ENCODE data around the gene IGSF21.

DNA sequence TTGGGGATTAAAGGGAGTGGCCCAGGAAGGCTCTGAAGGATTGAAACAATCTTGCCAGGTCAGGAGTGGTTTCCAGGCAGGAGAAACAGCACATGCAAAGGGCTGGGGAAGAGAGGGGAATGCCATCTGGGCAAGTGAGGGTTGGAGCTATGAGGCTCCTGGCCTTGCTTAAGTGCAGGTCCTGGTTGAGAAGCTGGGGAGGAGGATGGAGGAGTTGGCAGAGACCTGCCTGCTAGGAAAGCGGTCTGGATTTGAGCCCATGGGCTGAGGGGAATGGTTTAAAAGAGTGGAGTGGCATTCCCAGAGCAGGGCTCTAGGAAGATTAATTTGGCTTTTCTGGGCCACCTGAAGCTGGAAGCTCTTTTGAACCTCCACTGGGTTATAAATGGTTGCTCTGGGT is 9.2 kb downstream of the IGSF21 start:
- TF ChIP-seq CHD1 (IDR thresholded peaks at IDR 0.05; ENCODE audit: low read depth, low read length) (no peak), EZH2 (IDR thresholded peaks at IDR 0.05; ENCODE audit: low read depth, low read length, severe bottlenecking) (no peak), EP300 (IDR thresholded peaks at IDR 0.05; ENCODE audit: borderline replicate concordance in 1 of 2, low read depth in 2 of 2, low read length in 2 of 2) (no peak), KDM5A (IDR thresholded peaks at IDR 0.05; ENCODE audit: low read length) (no peak), BRCA1 (IDR thresholded peaks at IDR 0.05; ENCODE audit: low read depth, low read length) (no peak), SIRT6 (IDR thresholded peaks at IDR 0.05; ENCODE audit: low read length) (no peak), CBX8 (IDR thresholded peaks at IDR 0.05; ENCODE audit: borderline replicate concordance, low read depth, low read length) (no peak), SRF (IDR thresholded peaks at IDR 0.05; ENCODE audit: low read depth, low read length) (no peak), RNF2 (IDR thresholded peaks at IDR 0.05; ENCODE audit: borderline replicate concordance, low read depth, low read length, missing control alignments, poor library complexity, severe bottlenecking) (no peak), POLR2A (IDR thresholded peaks at IDR 0.05; ENCODE audit: control extremely low read depth in 1 of 2, low read depth in 2 of 2, low read length in 2 of 2) (no peak), TEAD4 (IDR thresholded peaks at IDR 0.05; ENCODE audit: low read depth, low read length) (no peak)
- TF ChIP-seq, protein P1, sequence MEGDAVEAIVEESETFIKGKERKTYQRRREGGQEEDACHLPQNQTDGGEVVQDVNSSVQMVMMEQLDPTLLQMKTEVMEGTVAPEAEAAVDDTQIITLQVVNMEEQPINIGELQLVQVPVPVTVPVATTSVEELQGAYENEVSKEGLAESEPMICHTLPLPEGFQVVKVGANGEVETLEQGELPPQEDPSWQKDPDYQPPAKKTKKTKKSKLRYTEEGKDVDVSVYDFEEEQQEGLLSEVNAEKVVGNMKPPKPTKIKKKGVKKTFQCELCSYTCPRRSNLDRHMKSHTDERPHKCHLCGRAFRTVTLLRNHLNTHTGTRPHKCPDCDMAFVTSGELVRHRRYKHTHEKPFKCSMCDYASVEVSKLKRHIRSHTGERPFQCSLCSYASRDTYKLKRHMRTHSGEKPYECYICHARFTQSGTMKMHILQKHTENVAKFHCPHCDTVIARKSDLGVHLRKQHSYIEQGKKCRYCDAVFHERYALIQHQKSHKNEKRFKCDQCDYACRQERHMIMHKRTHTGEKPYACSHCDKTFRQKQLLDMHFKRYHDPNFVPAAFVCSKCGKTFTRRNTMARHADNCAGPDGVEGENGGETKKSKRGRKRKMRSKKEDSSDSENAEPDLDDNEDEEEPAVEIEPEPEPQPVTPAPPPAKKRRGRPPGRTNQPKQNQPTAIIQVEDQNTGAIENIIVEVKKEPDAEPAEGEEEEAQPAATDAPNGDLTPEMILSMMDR (IDR thresholded peaks at IDR 0.05; ENCODE audit: control extremely low read depth in 1 of 3, insufficient read depth in 1 of 3, low read depth in 1 of 3, low read length in 3 of 3): no peak
- TF ChIP-seq, protein P2, sequence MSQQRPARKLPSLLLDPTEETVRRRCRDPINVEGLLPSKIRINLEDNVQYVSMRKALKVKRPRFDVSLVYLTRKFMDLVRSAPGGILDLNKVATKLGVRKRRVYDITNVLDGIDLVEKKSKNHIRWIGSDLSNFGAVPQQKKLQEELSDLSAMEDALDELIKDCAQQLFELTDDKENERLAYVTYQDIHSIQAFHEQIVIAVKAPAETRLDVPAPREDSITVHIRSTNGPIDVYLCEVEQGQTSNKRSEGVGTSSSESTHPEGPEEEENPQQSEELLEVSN (IDR thresholded peaks at IDR 0.05): no peak
- TF ChIP-seq, protein P3, sequence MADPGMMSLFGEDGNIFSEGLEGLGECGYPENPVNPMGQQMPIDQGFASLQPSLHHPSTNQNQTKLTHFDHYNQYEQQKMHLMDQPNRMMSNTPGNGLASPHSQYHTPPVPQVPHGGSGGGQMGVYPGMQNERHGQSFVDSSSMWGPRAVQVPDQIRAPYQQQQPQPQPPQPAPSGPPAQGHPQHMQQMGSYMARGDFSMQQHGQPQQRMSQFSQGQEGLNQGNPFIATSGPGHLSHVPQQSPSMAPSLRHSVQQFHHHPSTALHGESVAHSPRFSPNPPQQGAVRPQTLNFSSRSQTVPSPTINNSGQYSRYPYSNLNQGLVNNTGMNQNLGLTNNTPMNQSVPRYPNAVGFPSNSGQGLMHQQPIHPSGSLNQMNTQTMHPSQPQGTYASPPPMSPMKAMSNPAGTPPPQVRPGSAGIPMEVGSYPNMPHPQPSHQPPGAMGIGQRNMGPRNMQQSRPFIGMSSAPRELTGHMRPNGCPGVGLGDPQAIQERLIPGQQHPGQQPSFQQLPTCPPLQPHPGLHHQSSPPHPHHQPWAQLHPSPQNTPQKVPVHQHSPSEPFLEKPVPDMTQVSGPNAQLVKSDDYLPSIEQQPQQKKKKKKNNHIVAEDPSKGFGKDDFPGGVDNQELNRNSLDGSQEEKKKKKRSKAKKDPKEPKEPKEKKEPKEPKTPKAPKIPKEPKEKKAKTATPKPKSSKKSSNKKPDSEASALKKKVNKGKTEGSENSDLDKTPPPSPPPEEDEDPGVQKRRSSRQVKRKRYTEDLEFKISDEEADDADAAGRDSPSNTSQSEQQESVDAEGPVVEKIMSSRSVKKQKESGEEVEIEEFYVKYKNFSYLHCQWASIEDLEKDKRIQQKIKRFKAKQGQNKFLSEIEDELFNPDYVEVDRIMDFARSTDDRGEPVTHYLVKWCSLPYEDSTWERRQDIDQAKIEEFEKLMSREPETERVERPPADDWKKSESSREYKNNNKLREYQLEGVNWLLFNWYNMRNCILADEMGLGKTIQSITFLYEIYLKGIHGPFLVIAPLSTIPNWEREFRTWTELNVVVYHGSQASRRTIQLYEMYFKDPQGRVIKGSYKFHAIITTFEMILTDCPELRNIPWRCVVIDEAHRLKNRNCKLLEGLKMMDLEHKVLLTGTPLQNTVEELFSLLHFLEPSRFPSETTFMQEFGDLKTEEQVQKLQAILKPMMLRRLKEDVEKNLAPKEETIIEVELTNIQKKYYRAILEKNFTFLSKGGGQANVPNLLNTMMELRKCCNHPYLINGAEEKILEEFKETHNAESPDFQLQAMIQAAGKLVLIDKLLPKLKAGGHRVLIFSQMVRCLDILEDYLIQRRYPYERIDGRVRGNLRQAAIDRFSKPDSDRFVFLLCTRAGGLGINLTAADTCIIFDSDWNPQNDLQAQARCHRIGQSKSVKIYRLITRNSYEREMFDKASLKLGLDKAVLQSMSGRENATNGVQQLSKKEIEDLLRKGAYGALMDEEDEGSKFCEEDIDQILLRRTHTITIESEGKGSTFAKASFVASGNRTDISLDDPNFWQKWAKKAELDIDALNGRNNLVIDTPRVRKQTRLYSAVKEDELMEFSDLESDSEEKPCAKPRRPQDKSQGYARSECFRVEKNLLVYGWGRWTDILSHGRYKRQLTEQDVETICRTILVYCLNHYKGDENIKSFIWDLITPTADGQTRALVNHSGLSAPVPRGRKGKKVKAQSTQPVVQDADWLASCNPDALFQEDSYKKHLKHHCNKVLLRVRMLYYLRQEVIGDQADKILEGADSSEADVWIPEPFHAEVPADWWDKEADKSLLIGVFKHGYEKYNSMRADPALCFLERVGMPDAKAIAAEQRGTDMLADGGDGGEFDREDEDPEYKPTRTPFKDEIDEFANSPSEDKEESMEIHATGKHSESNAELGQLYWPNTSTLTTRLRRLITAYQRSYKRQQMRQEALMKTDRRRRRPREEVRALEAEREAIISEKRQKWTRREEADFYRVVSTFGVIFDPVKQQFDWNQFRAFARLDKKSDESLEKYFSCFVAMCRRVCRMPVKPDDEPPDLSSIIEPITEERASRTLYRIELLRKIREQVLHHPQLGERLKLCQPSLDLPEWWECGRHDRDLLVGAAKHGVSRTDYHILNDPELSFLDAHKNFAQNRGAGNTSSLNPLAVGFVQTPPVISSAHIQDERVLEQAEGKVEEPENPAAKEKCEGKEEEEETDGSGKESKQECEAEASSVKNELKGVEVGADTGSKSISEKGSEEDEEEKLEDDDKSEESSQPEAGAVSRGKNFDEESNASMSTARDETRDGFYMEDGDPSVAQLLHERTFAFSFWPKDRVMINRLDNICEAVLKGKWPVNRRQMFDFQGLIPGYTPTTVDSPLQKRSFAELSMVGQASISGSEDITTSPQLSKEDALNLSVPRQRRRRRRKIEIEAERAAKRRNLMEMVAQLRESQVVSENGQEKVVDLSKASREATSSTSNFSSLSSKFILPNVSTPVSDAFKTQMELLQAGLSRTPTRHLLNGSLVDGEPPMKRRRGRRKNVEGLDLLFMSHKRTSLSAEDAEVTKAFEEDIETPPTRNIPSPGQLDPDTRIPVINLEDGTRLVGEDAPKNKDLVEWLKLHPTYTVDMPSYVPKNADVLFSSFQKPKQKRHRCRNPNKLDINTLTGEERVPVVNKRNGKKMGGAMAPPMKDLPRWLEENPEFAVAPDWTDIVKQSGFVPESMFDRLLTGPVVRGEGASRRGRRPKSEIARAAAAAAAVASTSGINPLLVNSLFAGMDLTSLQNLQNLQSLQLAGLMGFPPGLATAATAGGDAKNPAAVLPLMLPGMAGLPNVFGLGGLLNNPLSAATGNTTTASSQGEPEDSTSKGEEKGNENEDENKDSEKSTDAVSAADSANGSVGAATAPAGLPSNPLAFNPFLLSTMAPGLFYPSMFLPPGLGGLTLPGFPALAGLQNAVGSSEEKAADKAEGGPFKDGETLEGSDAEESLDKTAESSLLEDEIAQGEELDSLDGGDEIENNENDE (IDR thresholded peaks at IDR 0.05; ENCODE audit: insufficient replicate concordance, low read length): no peak
